Endodermal cell (in vitro differentiated cells): Measurements from ENCODE around the gene PRDM5. TPM values are rescaled to one million over a fixed set of nuclear protein-coding genes. Genes with fewer than 3 reads are reported as not detected.

Experiments used
- DNase-seq: peaks from one replicate; pipeline ENCODE4 v3.0.0-alpha.2; 2017
- H3K27ac ChIP-seq: 2 replicates; pipeline ENCODE4 v1.5.1; 2013; ENCODE audit warnings: mild to moderate bottlenecking, low read depth, low read length, moderate library complexity
- H3K27me3 ChIP-seq: 2 replicates; pipeline ENCODE4 v1.6.1; 2013; ENCODE audit warnings: mild to moderate bottlenecking, low read length, moderate library complexity; ENCODE audit not compliant: insufficient read depth, control insufficient read depth, poor library complexity, severe bottlenecking
- H3K36me3 ChIP-seq: 2 replicates; pipeline ENCODE4 v1.7.0; 2013; ENCODE audit warnings: mild to moderate bottlenecking, low read length, moderate library complexity; ENCODE audit not compliant: control insufficient read depth, insufficient read depth
- H3K4me1 ChIP-seq: one replicate; pipeline ENCODE4 v1.7.0; 2013; ENCODE audit warnings: low read length; ENCODE audit not compliant: control insufficient read depth, insufficient read depth
- H3K4me3 ChIP-seq: 2 replicates; pipeline ENCODE4 v1.5.1; 2013; ENCODE audit warnings: mild to moderate bottlenecking, low read length, moderate library complexity
- H3K9ac ChIP-seq: 2 replicates; pipeline ENCODE4 v1.6.1; 2013; ENCODE audit warnings: mild to moderate bottlenecking, low read length, moderate library complexity; ENCODE audit not compliant: poor library complexity, severe bottlenecking; ENCODE audit errors: extremely low read depth
- H3K9me3 ChIP-seq: 2 replicates; pipeline ENCODE4 v1.6.1; 2013; ENCODE audit warnings: mild to moderate bottlenecking, low read length, moderate library complexity; ENCODE audit not compliant: control insufficient read depth
- H3K27ac Mint-ChIP-seq: 2 replicates; pipeline ENCODE4 v1.8.0; 2020; ENCODE audit warnings: mixed read lengths
- H3K27me3 Mint-ChIP-seq: 2 replicates; pipeline ENCODE4 v1.8.0; 2021; ENCODE audit warnings: mild to moderate bottlenecking, mixed read lengths; ENCODE audit not compliant: insufficient read depth
- H3K36me3 Mint-ChIP-seq: 2 replicates; pipeline ENCODE4 v1.8.0; 2020; ENCODE audit warnings: low read depth, mixed read lengths
- H3K4me1 Mint-ChIP-seq: 2 replicates; pipeline ENCODE4 v1.8.0; 2020; ENCODE audit warnings: mixed read lengths
- H3K4me3 Mint-ChIP-seq: 2 replicates; pipeline ENCODE4 v1.8.0; 2020; ENCODE audit warnings: mild to moderate bottlenecking, moderate library complexity, mixed read lengths
- H3K9me3 Mint-ChIP-seq: 2 replicates; pipeline ENCODE4 v1.8.0; 2020; ENCODE audit warnings: mild to moderate bottlenecking, mixed read lengths
- WGBS, 2 experiments: methylation state at CpG; one replicate each; pipeline versions ENCODE4 v1.1.5 to v1.1.7; 2013; ENCODE audit warnings: missing lambda C conversion rate in 2 of 2, mixed read lengths in 1 of 2; ENCODE audit not compliant: insufficient coverage in 1 of 2, insufficient read length in 1 of 2; 5-methylcytosine and 5-hydroxymethylcytosine counted together
- total RNA-seq, 2 donors: library from RNA; stranded (reverse); fragmentation: NEBNext Ultra II Directional in 1 of 2; extraction: Animal tissue kit (Norgen Biotek cat#: 25700) in 1 of 2; gene quantifications; 2 replicates in 1 of 2; 3 replicates in 1 of 2; pipeline ENCODE4 v1.2.1, GENCODE V29; 2021
- TF ChIP-seq, protein P1 (sequence below): fragments of 200-600 bp; sonication (generic); conservative IDR thresholded peaks from 2 replicates; pipeline ENCODE4 v1.5.0; 2021; ENCODE audit warnings: antibody characterized with exemption, mild to moderate bottlenecking

Gene PRDM5
- total RNA-seq, 2 donors from 2014 or later, result 18.3 to 19.1 TPM

- no peaks in the 10 kb centered on the region for H3K27me3 Mint-ChIP-seq
- H3K9ac ChIP-seq, result no peak overlapping the region
- no peaks in the 10 kb centered on the region for H3K4me1 Mint-ChIP-seq
- no peaks in the 10 kb centered on the region for H3K9me3 Mint-ChIP-seq
- TF ChIP-seq, protein P1, sequence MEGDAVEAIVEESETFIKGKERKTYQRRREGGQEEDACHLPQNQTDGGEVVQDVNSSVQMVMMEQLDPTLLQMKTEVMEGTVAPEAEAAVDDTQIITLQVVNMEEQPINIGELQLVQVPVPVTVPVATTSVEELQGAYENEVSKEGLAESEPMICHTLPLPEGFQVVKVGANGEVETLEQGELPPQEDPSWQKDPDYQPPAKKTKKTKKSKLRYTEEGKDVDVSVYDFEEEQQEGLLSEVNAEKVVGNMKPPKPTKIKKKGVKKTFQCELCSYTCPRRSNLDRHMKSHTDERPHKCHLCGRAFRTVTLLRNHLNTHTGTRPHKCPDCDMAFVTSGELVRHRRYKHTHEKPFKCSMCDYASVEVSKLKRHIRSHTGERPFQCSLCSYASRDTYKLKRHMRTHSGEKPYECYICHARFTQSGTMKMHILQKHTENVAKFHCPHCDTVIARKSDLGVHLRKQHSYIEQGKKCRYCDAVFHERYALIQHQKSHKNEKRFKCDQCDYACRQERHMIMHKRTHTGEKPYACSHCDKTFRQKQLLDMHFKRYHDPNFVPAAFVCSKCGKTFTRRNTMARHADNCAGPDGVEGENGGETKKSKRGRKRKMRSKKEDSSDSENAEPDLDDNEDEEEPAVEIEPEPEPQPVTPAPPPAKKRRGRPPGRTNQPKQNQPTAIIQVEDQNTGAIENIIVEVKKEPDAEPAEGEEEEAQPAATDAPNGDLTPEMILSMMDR, result no peak
- no peaks in the 10 kb centered on the region for H3K36me3 ChIP-seq
- WGBS, 2 experiments, result 98% methylated on average over 2 of the region's 2 CpGs; no CpG with 5 or more reads in 1 of the 2 experiments
- no peak overlapping the region for H3K27ac ChIP-seq
- no peaks in the 10 kb centered on the region for H3K4me1 ChIP-seq
- H3K4me3 ChIP-seq, result no peak overlapping the region
- no peak overlapping the region for H3K27ac Mint-ChIP-seq
- no peak overlapping the region for H3K4me3 Mint-ChIP-seq
- no peak for DNase-seq
- no peaks in the 10 kb centered on the region for H3K27me3 ChIP-seq
- no peaks in the 10 kb centered on the region for H3K36me3 Mint-ChIP-seq
- H3K9me3 ChIP-seq, result no peaks in the 10 kb centered on the region
Observed at GRCh38 chr4:120694973-120695372, 227.6 kb downstream of the PRDM5 start.

DNA sequence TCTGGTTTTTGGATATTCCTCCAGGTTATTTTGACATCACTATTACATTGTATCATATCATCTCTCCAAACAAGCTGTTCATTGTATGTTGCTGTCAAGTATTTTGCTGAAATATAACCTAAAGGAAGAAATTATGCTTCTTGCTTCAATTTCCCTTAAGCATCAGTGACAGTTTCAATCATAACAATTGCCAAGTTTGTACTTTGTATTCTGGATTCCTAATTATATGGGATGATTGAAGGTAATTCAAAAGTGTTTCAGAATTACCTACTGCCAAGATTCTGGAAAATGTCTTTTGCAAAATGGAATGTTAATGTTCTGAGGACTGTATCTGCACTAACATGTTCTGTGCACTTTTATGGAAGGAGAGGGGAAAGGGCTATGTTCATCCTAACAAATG lies 228.7 kb downstream of the PRDM5 start:
- no peaks in the 10 kb centered on the region for H3K4me1 ChIP-seq
- no peak overlapping the region for H3K27ac ChIP-seq
- Mint-ChIP-seq H3K4me1 (no peaks in the 10 kb centered on the region), H3K9me3 (no peaks in the 10 kb centered on the region), H3K4me3 (no peak overlapping the region), H3K27ac (no peak overlapping the region), H3K27me3 (no peaks in the 10 kb centered on the region), H3K36me3 (no peaks in the 10 kb centered on the region)
- H3K36me3 ChIP-seq, result no peaks in the 10 kb centered on the region
- no peaks in the 10 kb centered on the region for H3K27me3 ChIP-seq
- no peak overlapping the region for H3K9ac ChIP-seq
- no peaks in the 10 kb centered on the region for H3K9me3 ChIP-seq
- no peak overlapping the region for H3K4me3 ChIP-seq
- no peak for DNase-seq
- TF ChIP-seq, protein P1, result no peak

GRCh38 chr4:120692964-120693363 lies 229.6 kb downstream of the PRDM5 start:
- H3K36me3 ChIP-seq, result no peaks in the 10 kb centered on the region
- Mint-ChIP-seq H3K4me3 (no peak overlapping the region), H3K27me3 (no peaks in the 10 kb centered on the region), H3K4me1 (no peaks in the 10 kb centered on the region), H3K36me3 (no peaks in the 10 kb centered on the region), H3K27ac (no peak overlapping the region), H3K9me3 (no peaks in the 10 kb centered on the region)
- DNase-seq, result no peak
- H3K4me3 ChIP-seq, result no peak overlapping the region
- no peaks in the 10 kb centered on the region for H3K4me1 ChIP-seq
- 89 to 90% methylated on average over 1 to 2 of the region's 2 CpGs for WGBS, 2 experiments
- no peaks in the 10 kb centered on the region for H3K9me3 ChIP-seq
- TF ChIP-seq, protein P1, result no peak
- H3K27ac ChIP-seq, result no peak overlapping the region
- H3K27me3 ChIP-seq, result no peaks in the 10 kb centered on the region
- H3K9ac ChIP-seq, result no peak overlapping the region
